Muscle of leg (tissue), 11 donors: Measurements from ENCODE around the gene ANKRD63. TPM values are rescaled to one million over a fixed set of nuclear protein-coding genes. Genes with fewer than 3 reads are reported as not detected.

Experiments
- DNase-seq: peaks from one replicate; pipeline ENCODE4 v3.0.0; 2013
- H3K27ac ChIP-seq: one replicate; pipeline ENCODE4 v1.5.1; 2013; ENCODE audit warnings: mild to moderate bottlenecking, low read length, control low read depth
- H3K27me3 ChIP-seq: one replicate; pipeline ENCODE4 v1.6.1; 2013; ENCODE audit warnings: low read length; ENCODE audit not compliant: control insufficient read depth, insufficient read depth
- H3K36me3 ChIP-seq: one replicate; pipeline ENCODE4 v1.6.1; 2013; ENCODE audit warnings: low read length; ENCODE audit not compliant: control insufficient read depth, insufficient read depth
- H3K4me1 ChIP-seq: one replicate; pipeline ENCODE4 v1.6.1; 2013; ENCODE audit warnings: low read length; ENCODE audit not compliant: control insufficient read depth, insufficient read depth
- H3K4me3 ChIP-seq: one replicate; pipeline ENCODE4 v1.5.1; 2013; ENCODE audit warnings: low read length, control low read depth
- H3K9me3 ChIP-seq: replicated peaks from 2 replicates; pipeline ENCODE4 v1.6.1; 2013; ENCODE audit warnings: low read depth, low read length; ENCODE audit not compliant: control insufficient read depth
- WGBS: methylation state at CpG from one replicate; pipeline ENCODE4 v1.1.5; 2013; ENCODE audit warnings: missing lambda C conversion rate; ENCODE audit not compliant: insufficient coverage; 5-methylcytosine and 5-hydroxymethylcytosine counted together
- polyA plus RNA-seq, 8 donors: library from polyadenylated mRNA; unstranded; fragments of 120-200 nt; gene quantifications; one replicate each; pipeline versions ENCODE4 v1.2.1 to v1.2.3, GENCODE V29; 2013; ENCODE audit warnings: inconsistent platforms in 1 of 8, low replicate concordance in 1 of 8; ENCODE audit not compliant: insufficient read length in 8 of 8, insufficient read depth in 1 of 8
- total RNA-seq: library from RNA; stranded (reverse); fragments of 120-200 nt; gene quantifications from one replicate; pipeline ENCODE4 v1.2.4, GENCODE V29; 2013

ANKRD63 gene
- total and polyA plus RNA-seq, 9 donors = 0.11 to 0.22 (median 0.16) TPM; not detected in 3

- H3K4me1 ChIP-seq = peaks cover 13% of the 10 kb centered on the region
- peaks cover 36% of the 10 kb centered on the region for H3K27me3 ChIP-seq
- 7% methylated on average over 3 of the region's 10 CpGs for WGBS
- DNase-seq = peak; percentile 68
- no peaks in the 10 kb centered on the region for H3K9me3 ChIP-seq
- H3K27ac ChIP-seq = no peak overlapping the region
- H3K36me3 ChIP-seq = no peaks in the 10 kb centered on the region
- no peak overlapping the region for H3K4me3 ChIP-seq
Measured at GRCh38 chr15:40313531-40314398, 30.9 kb upstream of the ANKRD63 start.

GRCh38 chr15:40312370-40313158, 29.7 kb upstream of the ANKRD63 start:
- no peak overlapping the region for H3K4me3 ChIP-seq
- no peaks in the 10 kb centered on the region for H3K36me3 ChIP-seq
- no peak overlapping the region for H3K27ac ChIP-seq
- no peak for DNase-seq
- H3K4me1 ChIP-seq = peaks cover 23% of the 10 kb centered on the region
- no peaks in the 10 kb centered on the region for H3K9me3 ChIP-seq
- WGBS = 87% methylated on average over 9 of the region's 10 CpGs
- H3K27me3 ChIP-seq = peaks cover 34% of the 10 kb centered on the region

- no peak for DNase-seq
- WGBS = 63% methylated on average over 1 of the region's 3 CpGs
- no peak overlapping the region for H3K4me3 ChIP-seq
- H3K27ac ChIP-seq = no peak overlapping the region
- peaks cover 31% of the 10 kb centered on the region for H3K27me3 ChIP-seq
- peaks cover 32% of the 10 kb centered on the region for H3K4me1 ChIP-seq
- no peaks in the 10 kb centered on the region for H3K9me3 ChIP-seq
- no peaks in the 10 kb centered on the region for H3K36me3 ChIP-seq
Measured at GRCh38 chr15:40310993-40311392, 28.1 kb upstream of the ANKRD63 start.

- Histone ChIP-seq H3K36me3 (no peaks in the 10 kb centered on the region), H3K4me1 (peaks cover 32% of the 10 kb centered on the region), H3K27ac (no peak overlapping the region), H3K4me3 (no peak overlapping the region), H3K27me3 (peaks cover 27% of the 10 kb centered on the region), H3K9me3 (no peaks in the 10 kb centered on the region)
- DNase-seq = no peak
- WGBS = 14% methylated on average over 2 of the region's 4 CpGs
Measured at GRCh38 chr15:40310001-40310959, 27.4 kb upstream of the ANKRD63 start.

- no peaks in the 10 kb centered on the region for H3K9me3 ChIP-seq
- H3K4me1 ChIP-seq = peaks cover 32% of the 10 kb centered on the region
- WGBS = 27% methylated on average over 8 of the region's 8 CpGs
- DNase-seq = no peak
- no peaks in the 10 kb centered on the region for H3K36me3 ChIP-seq
- no peak overlapping the region for H3K27ac ChIP-seq
- peaks cover 21% of the 10 kb centered on the region for H3K27me3 ChIP-seq
- H3K4me3 ChIP-seq = no peak overlapping the region
Measured at GRCh38 chr15:40309344-40309862, 26.5 kb upstream of the ANKRD63 start.

- H3K9me3 ChIP-seq = no peaks in the 10 kb centered on the region
- peaks cover 28% of the 10 kb centered on the region for H3K4me1 ChIP-seq
- H3K4me3 ChIP-seq = peak within 1 kb of the TSS; percentile 27
- DNase-seq = peak; percentile 53
- H3K27me3 ChIP-seq = peaks cover 13% of the 10 kb centered on the region
- H3K36me3 ChIP-seq = no peaks in the 10 kb centered on the region
- H3K27ac ChIP-seq = no peak within 1 kb of the TSS
- 17% methylated on average over 12 of the region's 15 CpGs for WGBS
Measured at GRCh38 chr15:40307421-40308211, 24.8 kb upstream of the ANKRD63 start, which contains the start of gene PLCB2. TSS of gene PLCB2 (minus strand) at chr15:40307935. CDS start at chr15:40307672, 263 bp downstream.

- Histone ChIP-seq H3K27me3 (peaks cover 9% of the 10 kb centered on the region), H3K36me3 (no peaks in the 10 kb centered on the region), H3K4me3 (peak overlapping the region; percentile 27), H3K4me1 (peaks cover 28% of the 10 kb centered on the region), H3K27ac (no peak overlapping the region), H3K9me3 (no peaks in the 10 kb centered on the region)
- WGBS = 0% methylated on average over 1 of the region's 7 CpGs
- no peak for DNase-seq
Measured at GRCh38 chr15:40306908-40307307, 24.0 kb upstream of the ANKRD63 start.

GRCh38 chr15:40306371-40306770, 23.5 kb upstream of the ANKRD63 start:
- H3K27me3 ChIP-seq = peaks cover 7% of the 10 kb centered on the region
- H3K36me3 ChIP-seq = no peaks in the 10 kb centered on the region
- DNase-seq = no peak
- H3K4me3 ChIP-seq = peak overlapping the region; percentile 27
- H3K9me3 ChIP-seq = no peaks in the 10 kb centered on the region
- 78% methylated on average over 5 of the region's 5 CpGs for WGBS
- peaks cover 28% of the 10 kb centered on the region for H3K4me1 ChIP-seq
- no peak overlapping the region for H3K27ac ChIP-seq

GRCh38 chr15:40305281-40305680, 22.4 kb upstream of the ANKRD63 start:
- Histone ChIP-seq H3K4me3 (no peak overlapping the region), H3K9me3 (peaks cover 3% of the 10 kb centered on the region), H3K36me3 (no peaks in the 10 kb centered on the region), H3K27me3 (peaks cover 2% of the 10 kb centered on the region), H3K4me1 (peaks cover 28% of the 10 kb centered on the region), H3K27ac (no peak overlapping the region)
- DNase-seq = no peak
- WGBS = 71% methylated on average over 3 of the region's 4 CpGs
